Measurements from ENCODE around the gene MYOM1.

MYOM1 gene

DNA sequence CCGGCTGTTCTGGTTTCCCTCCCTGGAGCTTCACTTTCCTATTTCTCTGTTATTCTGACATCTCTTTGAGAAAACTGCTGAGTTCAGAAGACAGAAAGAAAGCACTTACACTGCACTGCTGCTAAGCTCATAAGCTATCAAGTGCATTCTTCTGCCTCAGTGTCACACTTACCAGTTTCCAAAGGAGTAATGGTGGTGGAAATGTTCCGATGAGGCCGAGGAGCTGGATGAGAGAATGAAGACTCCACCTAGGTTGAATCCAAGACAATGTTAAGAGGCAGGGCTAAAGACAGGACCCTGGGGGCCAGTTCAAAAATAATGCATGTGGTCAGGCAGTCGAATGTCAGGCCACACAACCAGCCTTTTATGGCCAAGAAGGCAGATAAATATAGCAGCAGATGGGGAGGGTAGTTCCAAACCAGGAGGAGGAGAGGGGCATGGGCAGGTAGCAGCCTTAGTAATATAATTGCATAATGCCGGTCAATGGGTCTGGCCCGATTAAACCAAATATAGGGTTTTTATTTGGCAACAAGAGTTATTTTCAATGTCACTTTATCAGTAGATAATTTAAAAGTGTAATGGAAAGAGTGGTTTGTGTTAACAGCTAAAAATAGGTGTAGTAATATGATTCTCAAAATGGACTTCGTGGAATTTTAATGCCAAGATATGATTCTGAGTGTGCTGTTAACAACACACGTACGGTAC, at the start of gene MYOM1:
TSS of gene MYOM1 (minus strand) at position 338 of the 705 bp plus-strand sequence. CDS start 4,745 bp downstream, outside the sequence.
- no peak for DNase-seq

GRCh38 chr18:3269241-3269913, 49.6 kb upstream of the MYOM1 start:
- no peak for DNase-seq

- no peak for DNase-seq
These were observed 48.5 kb upstream of the MYOM1 start for GRCh38 chr18:3268306-3268705.

DNA sequence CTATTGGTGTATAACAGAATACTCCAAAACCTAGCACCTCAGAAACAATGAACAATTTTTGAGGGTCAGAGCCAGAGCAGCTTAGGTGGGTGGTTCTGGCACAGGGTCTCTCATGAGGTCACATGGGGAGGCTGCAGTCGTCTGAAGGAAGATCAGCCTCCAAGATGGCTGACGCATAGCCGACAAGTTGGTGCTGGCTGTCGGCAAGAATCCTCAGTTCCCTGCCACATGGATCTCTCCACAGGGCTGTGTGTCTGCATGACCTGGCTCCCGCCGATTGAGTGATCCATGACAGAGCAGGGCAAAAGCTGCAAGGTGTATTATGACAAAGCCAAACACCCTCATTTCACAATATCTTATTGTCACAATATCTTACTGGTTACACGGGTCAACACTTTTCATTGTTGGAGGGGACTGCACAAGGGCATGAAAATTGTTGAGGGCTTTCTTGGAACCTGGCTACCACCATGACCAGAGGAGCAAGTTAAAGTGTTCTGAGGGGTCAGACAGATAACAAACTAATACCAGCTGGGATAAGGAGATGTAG, 46.4 kb upstream of the MYOM1 start:
- no peak for DNase-seq

- no peak for DNase-seq
These were observed 45.8 kb upstream of the MYOM1 start for GRCh38 chr18:3265564-3266033.

DNA sequence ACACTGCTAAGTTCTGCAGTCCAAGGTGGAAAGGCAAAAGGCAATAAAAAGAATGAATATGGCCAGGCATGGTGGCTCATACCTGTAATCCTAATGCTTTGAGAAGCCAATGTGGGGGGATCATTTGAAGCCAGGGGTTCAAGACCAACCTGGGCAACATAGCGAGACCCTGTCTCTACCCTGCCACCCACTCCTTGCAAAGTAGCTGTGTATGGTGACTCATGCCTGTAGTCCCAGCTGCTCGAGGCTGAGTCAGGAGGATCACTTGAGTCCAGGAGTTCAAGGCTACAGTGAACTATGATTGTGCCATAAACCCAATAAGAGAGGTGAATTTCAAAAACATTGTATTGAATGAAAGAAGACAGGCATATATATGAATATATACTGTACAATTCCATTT, 44.6 kb upstream of the MYOM1 start:
- DNase-seq, result no peak

- DNase-seq, result no peak
These were observed 43.4 kb upstream of the MYOM1 start for GRCh38 chr18:3263132-3263700.

DNA sequence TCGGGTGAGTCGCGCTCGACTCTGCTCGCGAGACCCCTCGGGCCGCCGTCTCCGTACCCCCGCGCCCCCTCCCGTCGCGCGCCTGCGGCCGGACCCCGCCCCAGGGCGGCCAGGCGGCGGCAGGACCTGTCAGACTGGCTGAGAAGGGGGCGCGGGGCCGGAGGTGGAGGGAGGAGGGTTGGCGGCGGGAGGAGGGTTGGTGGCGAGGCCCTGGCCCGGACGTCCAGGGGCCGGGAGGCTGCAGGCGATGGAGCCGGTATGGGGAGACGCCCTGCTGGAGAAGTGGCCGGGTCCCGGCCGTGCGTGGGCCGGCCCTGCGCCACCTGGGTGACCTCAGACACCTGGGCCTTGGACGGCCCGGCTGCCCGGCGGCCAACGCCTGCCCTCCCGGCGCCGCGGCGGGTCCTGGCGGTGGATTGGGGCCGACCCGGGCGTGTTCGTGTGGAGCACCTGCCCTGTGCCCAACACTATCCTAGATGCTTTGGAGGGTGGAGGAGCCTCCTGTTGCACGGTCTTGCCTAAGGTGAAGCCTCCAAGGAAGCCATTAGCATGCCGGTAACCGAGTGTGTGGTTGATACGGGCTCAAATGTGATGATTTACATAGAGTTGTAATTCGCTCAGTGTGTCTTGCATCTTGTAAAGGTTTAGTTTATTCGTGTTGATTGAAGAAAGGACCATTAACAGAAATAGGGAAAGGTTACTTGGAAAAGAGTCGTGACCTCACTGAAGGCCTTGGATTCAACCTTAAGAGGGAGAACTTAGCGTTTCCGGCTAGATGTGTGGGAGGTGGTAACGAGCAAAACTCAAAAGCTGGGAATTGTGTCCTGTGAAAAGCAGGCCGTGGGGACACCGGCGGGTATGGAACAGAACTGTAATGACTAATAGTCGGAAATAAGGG, 42.7 kb upstream of the MYOM1 start:
- DNase-seq, result peak; percentile 10

GRCh38 chr18:3261373-3262233, 41.8 kb upstream of the MYOM1 start, which contains the start of gene MYL12B:
MYL12B (plus strand) TSS chr18:3262133; CDS start chr18:3272899, 10,766 bp downstream.
- peak; percentile 63 for DNase-seq

DNA sequence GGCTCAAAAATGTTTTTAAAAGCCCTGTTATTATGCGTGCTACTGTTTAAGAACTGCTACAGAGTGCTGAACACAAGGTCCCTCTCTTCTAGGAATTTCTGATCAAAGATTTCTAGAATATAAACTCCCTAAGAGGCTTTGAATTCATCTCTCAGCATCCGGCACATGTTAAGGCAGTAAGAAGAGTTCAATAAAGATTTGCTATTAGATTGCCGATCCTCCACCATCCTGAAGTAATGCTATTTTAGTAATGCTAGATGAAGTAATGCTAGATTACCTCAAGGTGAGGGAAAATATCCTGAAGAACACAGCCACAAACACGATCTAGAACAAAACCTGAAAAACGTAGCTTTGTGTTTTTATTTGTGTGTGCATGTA, 41.2 kb upstream of the MYOM1 start:
- no peak for DNase-seq

- no peak for DNase-seq
These were observed 37.9 kb upstream of the MYOM1 start for GRCh38 chr18:3257627-3258120.

DNA sequence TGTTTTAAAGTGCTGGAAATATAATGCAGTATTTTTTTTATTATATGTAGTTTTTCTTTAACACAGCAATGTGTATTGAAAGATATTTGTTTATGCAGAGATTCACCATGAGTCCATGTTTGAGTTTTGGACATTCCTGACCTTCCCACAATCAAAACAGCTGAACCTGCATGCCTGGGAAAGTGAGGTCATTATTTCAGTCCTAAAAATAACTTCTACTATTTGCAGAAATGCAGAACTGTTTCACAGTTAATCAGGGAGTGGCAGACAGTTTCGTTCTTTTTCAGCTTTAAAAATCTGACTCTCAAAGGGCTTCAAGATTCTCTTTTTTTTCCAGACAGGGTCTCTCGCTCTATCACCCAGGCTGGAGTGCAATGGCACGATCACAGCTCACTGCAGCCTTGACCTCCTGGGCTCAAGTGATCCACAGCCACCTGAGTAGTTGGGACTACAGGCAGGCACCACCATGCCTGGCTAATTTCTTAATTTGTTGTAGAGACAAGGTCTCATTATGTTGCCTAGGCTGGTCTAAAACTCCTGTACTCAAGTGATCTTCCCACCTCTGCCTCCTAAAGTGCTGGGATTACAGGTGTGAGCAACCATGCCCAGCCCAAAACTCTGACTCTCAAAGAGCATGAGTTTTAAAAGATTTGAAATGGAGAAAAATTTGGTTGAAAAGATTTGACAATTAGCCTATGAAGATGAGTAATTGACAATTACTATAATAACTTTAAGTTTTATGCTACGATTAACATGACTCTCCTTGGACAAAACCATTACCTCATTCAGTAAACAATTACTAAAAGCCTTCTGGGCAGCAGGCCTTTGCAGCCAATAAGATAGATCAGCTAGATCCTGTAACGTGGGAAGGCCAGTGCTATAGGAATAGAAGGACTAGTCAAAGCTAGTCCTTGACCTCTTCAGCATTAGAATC, 37.2 kb upstream of the MYOM1 start:
- no peak for DNase-seq

DNA sequence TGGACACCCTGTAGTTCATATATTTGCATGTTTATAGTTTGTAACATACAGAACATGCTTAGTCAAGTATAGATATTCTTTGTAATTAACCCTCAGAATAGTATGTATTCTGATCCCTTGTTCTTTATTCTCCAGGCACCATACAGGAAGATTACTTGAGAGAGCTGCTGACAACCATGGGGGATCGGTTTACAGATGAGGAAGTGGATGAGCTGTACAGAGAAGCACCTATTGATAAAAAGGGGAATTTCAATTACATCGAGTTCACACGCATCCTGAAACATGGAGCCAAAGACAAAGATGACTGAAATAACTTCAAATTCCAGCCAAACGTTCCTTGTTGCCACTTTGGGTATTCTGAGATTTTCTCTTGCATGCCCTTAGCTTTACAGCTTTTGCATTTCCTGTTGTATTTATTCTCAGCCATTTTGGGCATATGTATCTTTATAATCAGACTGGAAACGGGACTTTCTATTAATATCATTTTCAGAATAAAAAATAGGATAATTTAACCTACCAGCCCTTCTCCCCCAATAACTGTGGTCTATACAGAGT, 35.9 kb upstream of the MYOM1 start:
- DNase-seq, result no peak

DNA sequence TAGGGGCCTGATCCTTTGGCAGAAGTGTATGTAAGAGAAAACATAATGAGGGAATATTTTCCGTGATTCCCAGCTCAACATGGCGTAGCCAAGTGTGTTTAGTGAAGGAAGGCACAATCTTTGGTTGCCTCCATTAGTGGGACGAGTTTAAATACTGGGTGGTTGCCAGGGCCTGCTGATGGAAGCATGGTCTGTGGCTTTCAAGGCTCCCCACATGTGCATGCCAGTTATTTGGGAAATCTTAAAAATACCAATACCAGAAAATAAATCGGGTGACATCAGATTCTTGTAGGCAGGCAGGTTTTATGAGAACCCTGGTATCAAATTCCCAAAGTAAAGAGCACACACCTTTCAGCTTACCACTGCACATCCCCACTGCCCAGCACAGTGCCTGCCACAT, 35.0 kb upstream of the MYOM1 start:
- no peak for DNase-seq

DNA sequence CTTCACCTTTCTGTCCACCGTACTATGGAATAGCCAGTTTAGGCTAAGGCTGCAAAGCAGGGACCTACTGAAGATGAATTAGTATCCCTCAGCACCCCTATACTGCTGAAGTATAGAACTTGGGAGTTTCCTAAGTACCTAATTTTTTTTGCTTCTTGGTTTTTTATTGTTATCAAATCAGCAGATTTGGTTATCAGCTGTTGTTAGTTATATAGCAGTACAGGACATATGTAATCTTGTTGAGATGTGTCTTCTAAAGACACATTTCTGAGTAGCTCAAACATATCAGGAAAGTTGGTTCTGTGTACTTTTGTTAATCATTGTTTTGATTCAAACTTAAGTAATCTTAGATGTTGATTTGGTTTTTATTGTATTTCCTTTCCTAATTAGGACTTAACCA, 33.1 kb upstream of the MYOM1 start:
- no peak for DNase-seq

GRCh38 chr18:3251963-3252277, 32.2 kb upstream of the MYOM1 start:
- DNase-seq, result no peak

GRCh38 chr18:3251249-3251962, 31.6 kb upstream of the MYOM1 start:
- DNase-seq, result no peak

- no peak for DNase-seq
These were observed 30.7 kb upstream of the MYOM1 start for GRCh38 chr18:3250237-3251107.

Data from NCI-H2171 treated with DMSO at 0.1 percent for 48 hours (cell line).